HuH-7 (cell line): ENCODE results near the gene ASB10.
A peak's percentile ranks its signal among the peaks of the same experiment; 100 is the strongest.

Source experiments
- DNase-seq: peaks from one replicate; pipeline ENCODE4 v3.0.0; 2011; ENCODE audit warnings: low spot score

Gene ASB10

DNA sequence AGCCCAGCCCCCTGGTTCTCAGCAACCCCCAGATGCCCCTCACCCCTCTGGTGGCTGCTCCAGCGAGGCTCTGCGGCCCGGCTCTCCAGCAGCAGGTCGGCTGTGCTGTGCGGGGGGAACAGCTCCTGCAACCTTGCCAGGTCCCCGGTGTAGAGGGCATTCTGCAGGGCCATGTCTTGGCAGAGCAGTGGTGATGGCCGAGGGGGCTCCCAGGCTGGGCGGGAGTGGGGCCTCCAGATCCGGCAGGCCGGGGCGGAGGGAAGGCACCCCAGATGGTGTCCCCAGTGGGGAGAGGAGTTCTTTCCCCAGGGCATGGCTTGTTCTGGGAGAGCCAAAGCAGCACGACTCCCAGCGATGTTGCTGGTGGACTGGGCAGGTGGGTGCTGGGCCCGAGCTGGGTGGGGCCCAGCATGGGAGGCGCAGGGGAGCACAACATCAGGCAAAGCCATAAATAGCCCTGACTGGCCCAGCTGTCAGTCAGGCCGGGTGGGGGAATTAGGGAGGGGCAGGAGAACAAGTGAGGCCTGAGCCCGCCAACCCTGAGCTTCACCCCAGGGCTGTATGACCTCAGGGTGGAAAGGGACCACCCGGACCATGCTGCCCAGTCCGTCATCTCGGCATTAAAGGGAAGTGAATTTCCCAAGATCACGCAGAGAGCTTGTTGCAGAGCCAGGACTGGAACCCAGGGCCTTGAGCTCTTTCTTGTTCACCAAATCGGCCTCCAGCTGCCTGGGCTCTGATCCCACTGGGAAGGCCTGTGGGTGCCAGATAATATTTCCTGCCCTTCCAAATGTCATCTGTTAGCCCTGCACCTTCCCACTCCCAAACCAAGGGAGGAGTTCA is 580 bp upstream of the ASB10 start:
- DNase-seq = no peak

DNA sequence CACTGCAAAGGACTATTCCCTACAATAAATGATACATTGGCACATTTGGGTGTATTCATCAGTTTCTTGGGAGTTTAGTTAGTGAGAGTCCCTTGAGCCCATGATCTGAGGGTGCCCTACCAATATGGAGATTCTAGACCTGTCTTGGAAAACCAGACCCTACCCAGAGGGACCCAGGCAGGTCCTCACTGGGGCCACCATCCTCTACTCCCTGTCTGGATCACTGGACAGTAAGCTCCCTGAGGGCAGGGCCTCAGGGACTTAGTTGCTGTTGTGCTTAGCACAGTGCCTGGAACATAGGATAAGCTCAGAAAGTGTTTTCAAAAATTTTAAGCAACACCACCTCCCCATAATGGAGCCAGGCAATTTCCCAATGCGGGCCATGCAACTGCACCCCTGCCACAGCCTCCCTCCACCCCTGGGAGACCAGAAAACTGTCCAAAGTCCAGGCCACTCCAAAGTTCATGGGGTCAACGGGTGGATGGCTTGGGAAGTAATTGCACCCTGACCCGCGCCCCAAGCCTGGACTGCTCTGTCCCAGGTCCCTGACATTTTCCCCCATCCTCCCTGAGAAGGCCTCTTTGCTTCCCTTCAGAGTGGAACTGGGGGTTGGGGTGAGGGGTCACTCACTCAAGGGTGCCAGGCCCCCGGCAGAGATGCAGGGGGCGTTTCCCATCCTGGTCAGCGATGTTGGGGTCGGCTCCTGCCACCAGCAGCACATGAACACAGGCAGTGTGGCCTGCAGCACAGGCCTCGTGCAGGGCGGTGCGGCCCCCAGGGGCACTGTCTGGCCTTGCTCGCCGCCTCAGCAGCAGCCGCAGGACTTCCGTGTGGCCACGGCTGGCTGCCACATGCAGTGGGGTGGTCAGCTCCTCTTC is 1.0 kb downstream of the ASB10 start:
- DNase-seq = no peak

DNA sequence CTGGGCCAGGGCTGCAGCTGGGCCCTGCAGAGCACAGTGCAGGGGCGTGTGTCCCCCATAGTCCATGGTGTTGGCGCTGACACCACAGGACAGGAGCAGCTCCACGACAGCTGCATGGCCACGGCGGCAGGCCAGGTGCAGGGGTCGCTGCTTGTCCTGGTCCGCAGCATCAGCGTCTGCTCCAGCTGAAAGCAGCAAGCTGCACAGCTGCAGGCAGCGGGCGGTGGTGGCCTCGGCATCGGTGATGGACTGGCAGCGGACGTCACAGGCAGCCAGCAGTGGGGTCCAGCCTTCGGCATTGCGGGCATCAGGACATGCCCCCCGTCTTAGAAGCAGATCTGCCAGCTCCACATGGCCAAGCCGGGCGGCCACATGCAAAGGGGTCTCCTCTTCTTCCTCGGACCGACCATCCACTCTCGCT is 6.0 kb downstream of the ASB10 start:
- no peak for DNase-seq

DNA sequence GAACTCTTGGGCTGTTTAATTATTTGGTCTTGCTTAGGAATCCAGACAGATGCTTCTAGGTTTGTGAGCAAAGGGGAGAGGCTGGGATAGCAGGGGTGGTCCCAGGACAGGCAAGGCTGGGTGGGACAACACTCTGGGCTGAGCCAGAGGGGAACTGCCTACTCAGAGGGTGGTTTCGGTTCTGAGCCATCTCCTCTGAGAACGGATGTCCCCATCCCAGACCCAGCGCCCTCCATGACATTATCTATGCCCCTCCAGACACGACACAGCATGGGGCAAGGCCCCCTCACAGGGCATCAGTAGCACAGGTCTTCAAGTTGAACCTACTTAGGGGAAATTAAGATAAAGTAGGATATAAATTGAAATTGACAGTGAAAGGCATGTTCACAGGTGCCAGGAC is 7.1 kb downstream of the ASB10 start:
- no peak for DNase-seq

DNA sequence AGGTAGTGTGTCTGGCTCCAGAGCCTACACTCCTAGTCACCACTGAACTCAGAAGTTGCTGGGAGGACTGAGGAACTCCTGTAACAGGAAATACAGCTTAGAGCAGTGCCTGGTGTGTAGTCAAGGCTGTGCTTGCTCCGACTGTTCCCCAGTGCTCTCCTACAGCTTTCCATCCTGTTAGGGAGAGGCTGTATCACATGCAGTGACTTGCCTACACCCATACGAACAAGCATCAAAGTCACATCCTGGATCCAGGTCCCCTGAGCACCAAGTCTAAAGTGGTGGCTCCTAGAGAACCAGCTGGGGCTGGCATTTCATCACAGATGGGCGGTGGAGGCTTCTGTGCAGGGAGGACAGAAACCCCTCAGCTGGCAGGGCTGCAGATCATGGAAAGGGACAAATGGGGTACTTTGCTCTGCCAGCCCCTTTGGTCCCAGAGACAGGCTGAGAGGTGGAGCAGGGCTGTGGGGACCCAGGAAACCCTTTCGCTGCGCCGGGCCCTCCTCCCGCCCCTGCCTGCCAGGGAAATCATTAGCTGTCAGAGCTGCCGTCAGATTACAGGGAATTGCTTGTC is 7.7 kb downstream of the ASB10 start:
- no peak for DNase-seq

DNA sequence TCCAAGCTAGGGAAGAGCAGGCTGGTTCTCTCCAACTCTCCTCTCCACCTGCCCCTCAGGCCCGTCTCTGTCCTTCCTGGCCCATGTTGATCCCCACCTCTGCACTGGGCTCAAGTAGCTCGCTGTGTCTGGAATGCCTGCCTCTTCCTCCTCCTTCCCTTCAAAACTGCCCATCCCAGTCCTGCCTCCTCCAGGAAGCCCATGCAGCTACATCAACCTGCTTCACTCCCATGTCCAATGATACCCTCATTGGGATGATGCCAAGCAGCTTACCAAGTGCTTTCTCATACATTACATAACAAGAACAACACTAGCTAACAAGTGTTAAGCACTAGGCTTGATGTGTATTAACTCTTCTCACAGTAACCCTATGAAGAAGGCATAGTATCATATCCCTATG is 8.2 kb downstream of the ASB10 start:
- DNase-seq = no peak

DNA sequence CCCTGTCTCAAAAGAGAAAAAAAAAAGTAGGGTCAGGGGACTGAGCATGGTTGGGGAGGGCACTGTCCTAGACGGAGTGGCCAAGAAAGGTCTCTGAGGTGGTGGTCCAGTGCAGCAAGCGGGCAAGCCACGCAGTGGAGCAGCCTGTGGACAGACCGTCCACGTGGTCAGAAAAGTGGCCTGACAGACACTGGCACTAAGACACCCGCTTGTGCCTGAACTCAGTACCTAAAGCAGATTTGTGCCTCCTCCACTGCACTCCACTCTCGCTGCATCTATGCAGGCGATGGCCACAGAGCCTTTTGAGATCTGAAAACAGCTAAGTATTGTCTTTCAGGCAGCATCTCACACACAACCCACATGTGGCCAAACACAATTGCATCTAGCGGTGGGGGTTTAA is 8.8 kb downstream of the ASB10 start:
- DNase-seq = no peak

DNA sequence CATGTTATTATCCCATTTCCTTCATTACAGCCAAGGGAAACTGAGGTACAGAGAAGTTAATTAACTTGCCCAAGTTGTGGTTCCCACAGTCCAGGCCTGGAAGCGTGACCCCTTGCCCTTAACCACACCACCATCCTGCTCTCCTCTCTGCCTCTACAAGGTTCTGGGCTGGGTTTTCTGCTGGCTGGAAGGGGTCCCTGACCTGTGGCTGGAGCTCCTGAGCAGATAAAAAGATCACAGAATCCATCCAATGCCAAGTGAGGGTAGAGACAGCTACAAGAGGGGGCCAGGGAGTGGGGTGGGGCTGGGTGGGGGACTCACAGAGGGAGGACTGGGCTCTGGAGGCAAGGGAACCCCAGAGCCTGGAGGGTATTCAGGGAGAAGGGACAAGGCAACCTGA is 9.7 kb downstream of the ASB10 start:
- no peak for DNase-seq

DNA sequence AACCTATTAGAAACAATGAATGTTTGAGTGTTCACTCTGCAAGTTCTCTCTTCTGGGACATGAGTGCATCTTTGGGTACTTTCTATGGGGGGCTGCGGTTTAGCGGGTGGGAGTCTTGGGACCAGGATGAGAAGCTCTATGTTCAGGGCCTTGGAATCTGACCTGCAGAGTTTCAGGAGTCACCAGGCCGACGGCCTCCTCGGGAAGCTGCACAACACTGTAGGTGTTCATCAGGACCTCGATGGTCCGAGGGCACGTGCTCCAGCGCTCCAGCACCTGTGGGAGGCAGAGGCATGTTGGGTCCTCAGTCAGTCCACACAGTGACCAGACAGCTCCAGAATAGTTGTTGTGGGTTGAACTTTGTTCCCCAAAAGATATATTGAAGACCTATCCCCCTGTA is 10.6 kb downstream of the ASB10 start:
- DNase-seq = no peak

DNA sequence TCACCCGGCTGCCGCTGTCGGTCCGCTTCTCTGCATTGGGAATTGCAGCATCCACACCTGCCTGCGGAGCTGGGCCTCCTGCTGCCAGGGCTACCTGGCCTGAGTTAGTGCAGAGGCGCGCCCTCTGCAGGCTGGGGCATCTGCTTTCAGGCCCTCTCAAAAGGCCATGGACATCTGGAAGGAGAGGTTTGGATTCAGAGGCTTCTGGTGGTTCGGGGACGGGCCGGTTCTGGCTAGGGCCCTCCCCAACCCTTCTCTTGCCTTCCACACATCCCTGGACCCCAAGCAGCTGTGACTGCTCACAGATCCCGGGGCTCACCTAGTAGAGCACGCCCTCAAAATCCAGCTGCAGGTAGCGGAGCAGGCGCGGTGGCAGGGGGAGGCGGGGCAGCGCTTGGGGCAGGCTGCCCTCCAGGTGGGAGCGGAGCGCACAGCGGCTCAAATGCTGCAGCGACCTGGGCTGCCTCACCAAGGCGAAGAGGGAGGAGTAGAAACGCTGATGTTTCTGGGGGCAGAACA is 11.2 kb downstream of the ASB10 start:
- DNase-seq = no peak

DNA sequence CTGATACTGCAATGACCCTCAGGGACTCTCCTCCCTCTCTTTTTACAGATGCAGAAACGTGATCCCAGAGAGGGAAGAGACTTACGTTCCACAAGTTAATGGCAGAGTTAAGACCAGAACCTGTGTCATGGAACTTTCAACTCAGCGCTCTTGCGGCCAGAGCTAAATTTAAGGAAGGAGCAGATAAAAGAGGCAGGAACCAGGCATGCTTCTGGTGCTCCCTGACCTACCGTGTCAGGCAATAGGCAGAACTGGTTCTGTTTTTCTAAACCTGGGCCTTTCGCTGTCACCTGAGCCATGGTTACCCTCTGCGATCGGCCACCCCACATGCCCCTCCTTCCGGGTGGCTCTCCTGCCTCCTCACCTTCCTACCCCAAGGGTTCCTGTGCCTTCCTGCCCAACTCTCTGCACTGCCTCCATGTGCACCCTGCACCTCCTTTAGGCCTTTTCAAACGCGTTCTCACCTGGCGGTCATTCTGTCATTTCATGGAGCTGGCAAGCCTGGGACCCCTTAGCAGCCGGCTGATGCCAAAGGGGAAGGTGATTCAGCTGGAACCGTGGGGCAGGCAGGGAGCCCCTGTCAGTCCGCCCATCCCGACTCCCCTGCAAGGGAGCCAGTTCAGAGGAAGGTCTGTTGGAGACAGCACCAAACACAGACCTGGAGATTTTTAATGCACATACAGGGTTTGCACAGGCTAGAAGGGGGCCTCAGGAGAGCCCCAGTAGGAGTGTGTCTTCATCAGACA is 11.8 kb downstream of the ASB10 start:
- DNase-seq = no peak

DNA sequence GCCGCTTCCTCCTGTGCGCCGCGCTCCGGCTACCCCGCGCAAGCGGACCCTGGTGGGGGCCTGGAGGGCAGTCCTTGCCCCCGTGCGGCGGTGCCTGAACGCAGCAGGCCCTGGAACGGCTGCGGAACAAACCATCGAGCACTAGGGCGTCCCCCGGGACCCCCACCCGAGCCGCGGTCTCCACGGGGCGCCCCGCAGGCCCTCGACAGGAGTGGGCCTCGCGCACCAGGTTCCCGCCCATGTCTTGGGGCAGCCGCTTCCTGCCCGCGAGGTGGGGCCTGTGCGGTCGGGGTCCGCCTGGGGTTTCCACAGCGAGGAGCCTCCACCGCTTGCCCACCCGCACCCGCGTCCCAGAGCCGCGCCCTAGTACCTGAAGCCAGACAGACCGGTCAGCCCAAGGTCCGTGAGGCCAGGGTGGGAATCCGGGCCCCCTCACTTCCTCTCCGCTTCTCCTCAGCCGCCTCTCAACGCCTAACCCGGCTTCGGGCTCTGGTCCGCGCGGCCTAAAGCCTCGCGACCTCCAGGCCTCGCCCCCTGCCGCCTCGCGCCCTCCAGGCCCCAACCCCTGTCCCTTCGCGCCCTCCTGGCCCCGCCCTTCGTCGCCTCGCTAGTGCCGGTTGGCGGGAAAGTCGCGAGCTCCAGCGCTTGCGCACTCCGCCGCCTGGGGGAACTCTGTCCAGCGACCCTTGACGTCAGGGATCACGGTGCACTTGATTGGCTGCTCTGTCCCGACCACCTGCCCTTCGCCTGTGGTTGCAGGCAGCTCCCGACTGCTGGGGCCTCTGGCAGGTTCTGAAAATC is 12.6 kb downstream of the ASB10 start:
- DNase-seq = no peak

DNA sequence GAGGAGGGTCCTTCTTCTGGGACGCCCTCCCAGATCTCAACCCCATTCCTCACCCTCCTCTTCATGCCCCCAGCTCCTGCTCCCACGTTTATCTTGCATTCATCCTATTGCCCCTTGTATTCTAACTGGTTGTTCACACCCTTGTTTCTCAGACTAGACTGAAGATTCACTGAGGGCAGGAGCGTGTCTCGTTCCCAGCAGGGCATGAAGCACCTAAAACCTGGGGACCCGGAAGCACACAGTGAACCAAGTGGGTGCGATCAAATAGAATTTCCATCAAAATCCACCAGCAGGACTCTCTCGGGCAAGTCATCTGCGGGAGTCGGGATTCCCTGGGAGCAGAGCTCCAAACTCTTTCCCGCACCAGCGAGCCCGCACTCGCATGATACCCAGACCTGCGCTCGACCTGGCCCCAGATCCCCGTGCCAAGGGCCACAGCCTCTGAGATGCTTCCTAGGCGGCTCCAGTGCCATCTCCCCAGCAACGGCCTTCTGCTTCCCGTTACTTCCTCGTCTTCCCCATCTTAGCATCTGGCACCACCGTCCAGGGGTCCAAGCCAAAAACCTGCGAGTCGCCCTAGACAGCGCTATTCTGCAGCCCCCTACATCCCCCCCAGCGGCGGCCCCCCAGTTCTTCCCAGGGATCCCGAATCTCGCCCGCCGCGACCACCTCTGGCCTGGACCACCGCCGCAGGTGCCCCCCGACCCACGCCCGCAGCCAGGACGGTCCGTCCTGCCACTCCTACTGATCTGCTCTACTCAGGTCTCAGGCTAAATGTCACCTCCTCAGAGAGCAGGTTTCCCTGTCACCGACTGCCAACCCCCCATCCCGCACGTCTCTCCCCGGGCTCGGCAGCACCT is 13.4 kb downstream of the ASB10 start:
- no peak for DNase-seq

DNA sequence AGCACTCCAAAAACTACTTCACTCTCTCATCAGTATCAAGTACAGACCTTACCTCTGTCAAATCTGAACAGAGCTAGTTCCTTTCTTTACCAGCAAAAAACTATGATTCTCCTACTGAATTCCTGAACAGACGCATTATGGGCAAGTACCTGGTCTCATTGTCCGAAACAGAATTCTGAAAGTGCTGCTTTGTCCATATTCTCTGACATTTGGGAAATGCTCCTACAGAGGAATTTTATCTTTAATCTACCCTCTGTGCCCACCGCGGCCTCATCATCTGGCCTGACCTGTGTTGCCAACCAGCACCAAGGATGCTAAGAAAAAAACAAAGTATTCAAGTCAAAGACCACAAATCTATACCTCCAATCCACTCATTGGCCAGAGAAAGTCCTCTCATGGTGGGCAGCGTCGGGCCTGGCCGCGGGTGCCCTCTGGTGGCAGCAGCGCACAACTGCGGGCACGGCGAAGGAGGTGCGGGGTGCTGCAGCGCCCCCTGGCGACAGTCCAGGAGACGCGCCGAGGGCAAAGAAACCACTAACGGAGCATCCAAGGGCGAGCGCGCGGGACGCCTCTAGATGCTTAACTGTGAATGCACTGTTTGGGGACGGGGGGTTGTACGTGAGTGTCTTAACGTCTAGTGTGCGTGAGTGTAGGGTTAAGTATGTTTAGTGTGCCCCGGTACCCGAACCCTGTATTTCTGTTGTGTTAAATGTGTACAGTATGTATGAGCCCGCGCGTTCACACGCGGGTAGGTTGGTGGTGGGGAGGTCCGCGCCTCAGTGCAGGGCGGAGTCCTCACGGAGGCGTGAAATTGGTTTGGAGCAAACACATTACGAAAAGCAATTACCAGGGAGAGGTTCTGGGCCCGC is 14.5 kb downstream of the ASB10 start:
- DNase-seq = peak; percentile 88

DNA sequence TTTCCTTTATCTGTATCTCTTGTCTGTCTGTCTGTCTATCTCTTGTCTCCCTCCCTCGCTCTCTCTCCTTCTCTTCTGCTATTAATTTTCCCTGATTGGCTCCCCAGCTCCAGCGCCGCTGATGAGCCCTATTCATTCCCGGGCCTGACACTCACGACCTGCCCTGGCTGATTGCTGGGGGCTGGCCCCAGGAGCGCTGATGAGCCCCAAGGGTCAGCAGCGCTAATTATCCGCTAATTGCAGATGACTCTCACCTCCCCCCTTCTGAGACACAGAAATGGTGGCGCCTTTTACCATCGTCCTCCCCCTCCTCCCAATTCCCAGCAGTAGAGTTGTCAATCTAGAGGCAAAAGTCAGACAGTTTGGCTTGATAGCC is 18.3 kb downstream of the ASB10 start:
- DNase-seq = no peak

DNA sequence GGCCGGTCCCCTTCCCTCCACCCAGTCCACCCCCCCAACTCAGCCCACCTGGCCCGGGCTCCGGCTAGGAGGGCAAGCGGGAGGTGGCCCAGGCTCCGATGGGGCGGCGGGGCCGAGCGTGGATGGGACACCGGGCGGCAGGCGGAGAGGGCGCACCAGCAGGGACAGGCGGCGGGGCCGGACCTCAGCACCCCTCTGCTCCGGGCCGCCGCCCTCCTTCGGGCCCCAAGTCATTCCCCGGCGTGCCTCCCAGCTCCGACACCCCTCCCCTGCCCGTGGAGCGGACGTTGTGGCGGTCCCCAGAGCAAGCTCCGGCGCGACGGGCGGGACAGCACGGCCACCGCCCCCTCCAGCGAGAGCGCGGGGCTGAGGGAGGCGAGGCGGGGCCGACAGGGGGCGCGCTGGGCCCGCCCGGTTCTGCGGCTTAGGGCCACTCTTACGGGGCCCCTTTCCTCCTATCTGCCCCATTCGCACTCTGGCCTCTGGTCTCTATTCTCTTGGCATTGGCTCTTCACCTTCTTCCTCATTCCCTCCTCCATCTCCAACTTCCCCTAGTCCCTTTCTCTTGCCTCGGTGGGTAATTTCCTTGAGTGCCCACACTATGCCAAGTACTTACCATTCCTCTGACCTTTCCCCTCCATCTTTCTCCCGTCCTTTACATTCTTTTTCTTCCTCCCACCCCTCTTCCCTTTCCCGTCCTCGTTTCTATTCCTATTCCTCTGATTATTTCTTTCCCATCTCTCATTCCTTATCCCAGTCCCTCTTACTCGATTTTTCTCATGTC is 18.9 kb downstream of the ASB10 start:
- peak; percentile 88 for DNase-seq

DNA sequence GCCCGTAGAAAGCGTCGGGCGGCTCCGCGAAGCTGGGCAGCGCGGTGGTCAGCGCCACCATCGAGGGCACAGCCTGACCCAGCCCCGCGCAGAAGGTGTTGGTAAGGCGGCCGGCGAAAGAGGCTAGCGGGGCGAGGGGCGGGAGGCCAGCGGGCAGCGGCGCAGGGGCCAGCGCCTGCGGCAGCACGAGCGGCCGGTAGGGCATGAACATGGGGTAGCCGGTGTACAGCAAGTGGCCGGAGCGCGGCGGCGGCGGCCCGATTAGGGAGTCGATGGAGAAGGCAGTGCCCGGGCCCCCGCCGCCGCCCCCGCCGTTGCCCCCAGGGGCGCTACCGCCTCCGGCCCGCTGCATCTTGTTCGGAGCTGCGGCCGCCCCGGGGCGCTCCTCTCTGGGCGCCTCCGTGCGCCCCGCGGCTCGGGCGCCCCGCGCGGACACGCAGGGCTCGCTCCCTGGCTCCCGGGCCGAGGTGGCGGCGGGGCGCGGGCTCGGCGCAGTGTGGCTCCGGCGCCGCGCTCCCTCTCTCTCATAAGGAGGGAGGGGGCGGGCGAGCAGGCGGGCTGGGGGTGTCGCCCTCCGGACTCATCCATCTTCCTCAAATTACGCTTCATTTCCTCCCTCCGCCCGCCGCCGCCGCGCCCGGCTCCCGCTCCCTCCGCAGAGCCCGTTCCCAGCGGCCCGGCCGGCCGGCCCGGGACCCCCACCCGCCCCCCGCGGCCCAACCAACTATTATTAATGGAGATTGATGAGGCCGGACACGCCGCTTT is 19.7 kb downstream of the ASB10 start, which contains the start of gene GBX1:
GBX1 (minus strand) TSS at position 498 of the 765 bp plus-strand sequence; CDS start at position 352, 146 bp downstream.
- DNase-seq = peak; percentile 67
